Subcutaneous adipose tissue (tissue), 4 donors: ENCODE results near the gene CLEC20A. TPM values are rescaled to one million over a fixed set of nuclear protein-coding genes. Genes with fewer than 3 reads are reported as not detected.

Experiments
- CTCF ChIP-seq: fragments of 450-650 bp; IDR thresholded peaks from one replicate; pipeline ENCODE4 v1.5.1; 2016; ENCODE audit warnings: low read depth, mild to moderate bottlenecking, control low read depth, antibody characterized with exemption, moderate library complexity
- total RNA-seq, 4 donors: library from RNA; depleted of rRNA; stranded (reverse); fragments of >200 nt; gene quantifications; one replicate each; pipeline ENCODE4 v1.1.0, GENCODE V29; 2016

CLEC20A gene
- total RNA-seq, 4 donors from 2014 or later, result not detected

GRCh38 chr1:178464566-178464965 lies 32.2 kb downstream of the CLEC20A start:
- no peak for TF ChIP-seq CTCF

GRCh38 chr1:178464141-178464540 lies 32.6 kb downstream of the CLEC20A start:
- no peak for TF ChIP-seq CTCF

- TF ChIP-seq CTCF, result no peak
These were observed 35.1 kb downstream of the CLEC20A start for GRCh38 chr1:178461701-178462100.

GRCh38 chr1:178461104-178461503 lies 35.7 kb downstream of the CLEC20A start:
- no peak for TF ChIP-seq CTCF

GRCh38 chr1:178458203-178458602 lies 38.6 kb downstream of the CLEC20A start:
- TF ChIP-seq CTCF, result no peak

- no peak for TF ChIP-seq CTCF
These were observed 39.1 kb downstream of the CLEC20A start for GRCh38 chr1:178457651-178458050.

GRCh38 chr1:178456472-178456871 lies 40.3 kb downstream of the CLEC20A start:
- no peak for TF ChIP-seq CTCF

- TF ChIP-seq CTCF, result no peak
These were observed 44.8 kb downstream of the CLEC20A start for GRCh38 chr1:178452013-178452412.
